Measurements from ENCODE around the gene SLC28A3. TPM values are rescaled to one million over a fixed set of nuclear protein-coding genes. Genes with fewer than 3 reads are reported as not detected.

SLC28A3 gene
- total and polyA plus RNA-seq, 10 of the 15 experiments (the other 5 are each of a cell fraction or from before 2014, with no cell fraction given), result 0.03 to 0.39 (median 0.07) TPM; not detected in 2

DNA sequence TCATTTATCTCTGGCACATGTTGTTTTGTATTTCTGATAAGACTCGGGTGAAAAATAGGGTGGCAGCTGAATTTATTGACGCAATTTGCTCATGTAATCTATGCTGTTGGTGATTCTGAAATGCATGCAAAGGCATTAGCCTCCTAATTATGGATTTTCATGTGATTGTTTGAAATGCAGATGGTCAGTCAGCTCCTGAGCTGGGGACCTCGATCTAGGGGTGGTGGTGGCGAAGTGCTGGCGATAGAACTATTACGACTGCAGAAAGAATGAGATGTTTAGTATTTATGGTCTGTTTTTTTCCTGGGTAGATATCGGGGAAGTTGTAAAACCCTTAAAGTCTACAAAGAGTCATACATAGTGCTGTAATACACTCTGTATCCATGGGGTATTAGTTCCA is 88.6 kb downstream of the SLC28A3 start:
- Histone ChIP-seq H3K79me2 (ENCODE audit: control insufficient read depth, insufficient read depth, low read length) (no peaks in the 10 kb centered on the region), H3K4me1 (ENCODE audit: control insufficient read depth, insufficient read depth, low read length) (no peaks in the 10 kb centered on the region), H3K36me3 (ENCODE audit: control insufficient read depth in 2 of 2, insufficient read depth in 2 of 2, low read length in 1 of 2) (no peaks in the 10 kb centered on the region), H3K4me2 (ENCODE audit: control insufficient read depth, insufficient read depth) (no peak overlapping the region), H3K4me3 (no peak overlapping the region), H3K9ac (ENCODE audit: control insufficient read depth, insufficient read depth, low read length) (no peak overlapping the region), H3K27ac (ENCODE audit: control insufficient read depth, insufficient read depth) (no peak overlapping the region), H4K20me1 (ENCODE audit: control insufficient read depth, insufficient read depth) (no peaks in the 10 kb centered on the region), H3K27me3 (replicated peaks in 1 of 2; ENCODE audit: control insufficient read depth in 2 of 2, insufficient read depth in 2 of 2, low read length in 1 of 2) (no peaks in the 10 kb centered on the region), H2AFZ (ENCODE audit: control insufficient read depth, low read depth, low read length) (no peak overlapping the region), H3K9me3 (replicated peaks; ENCODE audit: control insufficient read depth, insufficient read depth, low read length) (no peaks in the 10 kb centered on the region)
- DNase-seq (ENCODE audit: low read depth, low spot score), result no peak
- 51% methylated on average over 7 of the region's 7 CpGs for WGBS (ENCODE audit: insufficient coverage, insufficient replicate concordance, low lambda C conversion rate, missing lambda C conversion rate)
- RAD21 ChIA-PET (ENCODE audit: unreplicated experiment), result interaction anchor here (1.0 to 1.1 kb wide), 2 partner anchors 21 to 63 kb away, joined by 3 read pairs; no protein-coding TSS in a partner anchor
- no peak for ATAC-seq
- BruUV-seq (replicated peaks), result no TSS peak
- FAIRE-seq, result no peak
- in situ Hi-C loops (cut with MboI), result loop anchor here (25.0 kb wide), 1 partner anchor 640 kb away; the partner anchor contains the start of gene IDNK
- SMC1A ChIA-PET (ENCODE audit: uncharacterized antibody, unreplicated experiment), result interaction anchor here (1.2 kb wide), 1 partner anchor 63 kb away, joined by 3 read pairs; no protein-coding TSS in a partner anchor
- TF ChIP-seq POLR2A (IDR thresholded peaks at IDR 0.05; ENCODE audit: low read depth, low read length) (no peak), NFXL1 (IDR thresholded peaks at IDR 0.05; ENCODE audit: borderline replicate concordance) (no peak), KDM1A (IDR thresholded peaks at IDR 0.05; ENCODE audit: borderline replicate concordance) (no peak)
- POLR2A ChIA-PET, result no interaction called here
- CTCF ChIA-PET, result no interaction called here
- intact Hi-C loops (cut with micrococcal nuclease; ENCODE audit: unreplicated experiment), result no loop called here

DNA sequence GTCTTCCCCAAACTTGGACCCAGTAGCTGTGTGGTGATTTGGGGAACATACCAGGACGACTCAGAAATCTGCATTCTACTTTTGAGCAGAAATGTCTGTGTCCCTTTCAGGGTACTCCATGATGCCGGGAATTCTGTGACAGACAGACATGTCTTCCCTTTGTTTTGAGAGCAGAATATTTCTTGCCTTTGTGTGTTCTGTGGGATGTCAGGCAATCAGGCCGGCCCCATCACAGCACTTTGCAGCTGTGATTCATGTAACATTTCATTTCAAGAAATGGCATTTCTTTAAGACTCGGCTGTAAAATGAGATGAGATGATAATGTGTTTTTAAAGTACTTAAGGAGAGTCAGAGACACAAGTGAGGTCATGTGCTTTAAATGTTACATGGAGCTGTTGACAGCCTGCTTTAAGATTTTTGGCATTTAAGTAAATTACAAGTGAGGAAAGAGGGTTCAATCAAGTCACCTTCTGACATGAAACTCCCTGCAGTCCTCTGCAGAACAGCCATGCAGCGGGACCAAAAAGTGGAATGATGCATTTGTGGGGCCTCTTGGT is 98.7 kb downstream of the SLC28A3 start:
- ChIA-PET RAD21 (ENCODE audit: unreplicated experiment) (no interaction called here), CTCF (no interaction called here), POLR2A (no interaction called here), SMC1A (ENCODE audit: uncharacterized antibody, unreplicated experiment) (interaction anchor here (0.8 kb wide), 1 partner anchor 304 kb away, joined by 3 read pairs; no protein-coding TSS in a partner anchor)
- no peak for DNase-seq (ENCODE audit: low read depth, low spot score)
- H3K79me2 ChIP-seq (ENCODE audit: control insufficient read depth, insufficient read depth, low read length), result no peaks in the 10 kb centered on the region
- no peak overlapping the region for H3K4me2 ChIP-seq (ENCODE audit: control insufficient read depth, insufficient read depth)
- H3K36me3 ChIP-seq (ENCODE audit: control insufficient read depth in 2 of 2, insufficient read depth in 2 of 2, low read length in 1 of 2), result no peaks in the 10 kb centered on the region
- TF ChIP-seq TCF12 (IDR thresholded peaks at IDR 0.05; ENCODE audit: low read depth, low read length) (no peak), BMI1 (IDR thresholded peaks at IDR 0.05; ENCODE audit: borderline replicate concordance) (no peak), NR2C2 (IDR thresholded peaks at IDR 0.05; ENCODE audit: borderline replicate concordance, control insufficient read depth, insufficient read length, low read depth) (no peak), YBX1 (IDR thresholded peaks at IDR 0.05) (no peak), YY1 (IDR thresholded peaks at IDR 0.05; ENCODE audit: low read depth, low read length) (no peak)
- TF ChIP-seq, protein P1, sequence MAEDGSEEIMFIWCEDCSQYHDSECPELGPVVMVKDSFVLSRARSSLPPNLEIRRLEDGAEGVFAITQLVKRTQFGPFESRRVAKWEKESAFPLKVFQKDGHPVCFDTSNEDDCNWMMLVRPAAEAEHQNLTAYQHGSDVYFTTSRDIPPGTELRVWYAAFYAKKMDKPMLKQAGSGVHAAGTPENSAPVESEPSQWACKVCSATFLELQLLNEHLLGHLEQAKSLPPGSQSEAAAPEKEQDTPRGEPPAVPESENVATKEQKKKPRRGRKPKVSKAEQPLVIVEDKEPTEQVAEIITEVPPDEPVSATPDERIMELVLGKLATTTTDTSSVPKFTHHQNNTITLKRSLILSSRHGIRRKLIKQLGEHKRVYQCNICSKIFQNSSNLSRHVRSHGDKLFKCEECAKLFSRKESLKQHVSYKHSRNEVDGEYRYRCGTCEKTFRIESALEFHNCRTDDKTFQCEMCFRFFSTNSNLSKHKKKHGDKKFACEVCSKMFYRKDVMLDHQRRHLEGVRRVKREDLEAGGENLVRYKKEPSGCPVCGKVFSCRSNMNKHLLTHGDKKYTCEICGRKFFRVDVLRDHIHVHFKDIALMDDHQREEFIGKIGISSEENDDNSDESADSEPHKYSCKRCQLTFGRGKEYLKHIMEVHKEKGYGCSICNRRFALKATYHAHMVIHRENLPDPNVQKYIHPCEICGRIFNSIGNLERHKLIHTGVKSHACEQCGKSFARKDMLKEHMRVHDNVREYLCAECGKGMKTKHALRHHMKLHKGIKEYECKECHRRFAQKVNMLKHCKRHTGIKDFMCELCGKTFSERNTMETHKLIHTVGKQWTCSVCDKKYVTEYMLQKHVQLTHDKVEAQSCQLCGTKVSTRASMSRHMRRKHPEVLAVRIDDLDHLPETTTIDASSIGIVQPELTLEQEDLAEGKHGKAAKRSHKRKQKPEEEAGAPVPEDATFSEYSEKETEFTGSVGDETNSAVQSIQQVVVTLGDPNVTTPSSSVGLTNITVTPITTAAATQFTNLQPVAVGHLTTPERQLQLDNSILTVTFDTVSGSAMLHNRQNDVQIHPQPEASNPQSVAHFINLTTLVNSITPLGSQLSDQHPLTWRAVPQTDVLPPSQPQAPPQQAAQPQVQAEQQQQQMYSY (CRISPR knock-in tag; IDR thresholded peaks at IDR 0.05), result no peak
- TF ChIP-seq, protein P2, sequence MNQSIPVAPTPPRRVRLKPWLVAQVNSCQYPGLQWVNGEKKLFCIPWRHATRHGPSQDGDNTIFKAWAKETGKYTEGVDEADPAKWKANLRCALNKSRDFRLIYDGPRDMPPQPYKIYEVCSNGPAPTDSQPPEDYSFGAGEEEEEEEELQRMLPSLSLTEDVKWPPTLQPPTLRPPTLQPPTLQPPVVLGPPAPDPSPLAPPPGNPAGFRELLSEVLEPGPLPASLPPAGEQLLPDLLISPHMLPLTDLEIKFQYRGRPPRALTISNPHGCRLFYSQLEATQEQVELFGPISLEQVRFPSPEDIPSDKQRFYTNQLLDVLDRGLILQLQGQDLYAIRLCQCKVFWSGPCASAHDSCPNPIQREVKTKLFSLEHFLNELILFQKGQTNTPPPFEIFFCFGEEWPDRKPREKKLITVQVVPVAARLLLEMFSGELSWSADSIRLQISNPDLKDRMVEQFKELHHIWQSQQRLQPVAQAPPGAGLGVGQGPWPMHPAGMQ (IDR thresholded peaks at IDR 0.05; ENCODE audit: borderline replicate concordance), result no peak
- no peaks in the 10 kb centered on the region for H3K27me3 ChIP-seq (replicated peaks in 1 of 2; ENCODE audit: control insufficient read depth in 2 of 2, insufficient read depth in 2 of 2, low read length in 1 of 2)
- no TSS peak for BruUV-seq (replicated peaks)
- WGBS (ENCODE audit: insufficient coverage, insufficient replicate concordance, low lambda C conversion rate, missing lambda C conversion rate), result 30% methylated on average over 5 of the region's 5 CpGs
- H3K4me3 ChIP-seq, result no peak overlapping the region
- no peak overlapping the region for H3K9ac ChIP-seq (ENCODE audit: control insufficient read depth, insufficient read depth, low read length)
- in situ Hi-C loops (cut with MboI) (no loop called here), intact Hi-C loops (cut with micrococcal nuclease; ENCODE audit: unreplicated experiment) (no loop called here)
- H3K9me3 ChIP-seq (replicated peaks; ENCODE audit: control insufficient read depth, insufficient read depth, low read length), result peaks cover 5% of the 10 kb centered on the region; the same call in 2 of the 3 replicates
- no peak overlapping the region for H2AFZ ChIP-seq (ENCODE audit: control insufficient read depth, low read depth, low read length)
- no peaks in the 10 kb centered on the region for H3K4me1 ChIP-seq (ENCODE audit: control insufficient read depth, insufficient read depth, low read length)
- no peak for ATAC-seq
- no peaks in the 10 kb centered on the region for H4K20me1 ChIP-seq (ENCODE audit: control insufficient read depth, insufficient read depth)
- H3K27ac ChIP-seq (ENCODE audit: control insufficient read depth, insufficient read depth), result no peak overlapping the region
- FAIRE-seq, result no peak

Data from GM12878 (cell line).